Endothelial cell of umbilical vein (primary cell): Measurements from ENCODE around the gene RTCA. TPM values are rescaled to one million over a fixed set of nuclear protein-coding genes. Genes with fewer than 3 reads are reported as not detected.

ENCODE experiments used
- BruUV-seq: library from RNA; stranded (reverse); fragments of 400-500 nt; replicated peaks from 2 replicates; lab custom pipeline; 2021; lab: Mats Ljungman, UMichigan
- CTCF ChIA-PET: fragments of 300-600, 350-600 bp; sonication (Branson Sonifier 250); formaldehyde crosslinking; loops from one replicate; lab custom pipeline; 2021; ENCODE audit warnings: antibody characterized with exemption, inconsistent platforms; lab: Charles Lee
- POLR2A ChIA-PET: fragments of 300-600, 350-600 bp; sonication (Branson Sonifier 250); formaldehyde crosslinking; loops from one replicate; lab custom pipeline; 2021; ENCODE audit warnings: antibody characterized with exemption, inconsistent platforms; lab: Charles Lee
- DNase-seq: peaks from one replicate; pipeline ENCODE4 v3.0.0-alpha.2; 2011; ENCODE audit warnings: low read depth, low spot score
- FAIRE-seq: peaks from 2 replicates; lab custom pipeline; 2011; peaks lifted over from hg19 to GRCh38; lab: Jason Lieb, UNC
- H2AFZ ChIP-seq: 2 replicates; pipeline ENCODE4 v1.6.0; 2012; ENCODE audit warnings: low read depth, low read length, control low read depth, inconsistent platforms
- H3K27ac ChIP-seq: 2 replicates; pipeline ENCODE4 v1.5.1; 2011; ENCODE audit warnings: low read depth, mild to moderate bottlenecking, control low read depth, low read length, moderate library complexity; ENCODE audit not compliant: insufficient read depth
- H3K27me3 ChIP-seq, 2 experiments: 2 replicates each; pipeline versions ENCODE4 v1.6.0 to v1.6.1; 2011; ENCODE audit warnings: low read length in 2 of 2, mixed read lengths in 1 of 2; ENCODE audit not compliant: control insufficient read depth in 2 of 2, insufficient read depth in 2 of 2
- H3K36me3 ChIP-seq, 2 experiments: 2 replicates in 1 of 2; 3 replicates in 1 of 2; pipeline ENCODE4 v1.5.1; 2011; ENCODE audit warnings: low read length in 2 of 2, mild to moderate bottlenecking in 1 of 2, moderate library complexity in 1 of 2; ENCODE audit not compliant: control insufficient read depth in 2 of 2, insufficient read depth in 2 of 2; ENCODE audit errors: extremely low read depth in 1 of 2
- H3K4me1 ChIP-seq: 3 replicates; pipeline ENCODE4 v1.5.1; 2011; ENCODE audit warnings: mild to moderate bottlenecking, low read length; ENCODE audit not compliant: control insufficient read depth, insufficient read depth; ENCODE audit errors: extremely low read depth
- H3K4me2 ChIP-seq: 2 replicates; pipeline ENCODE4 v1.6.1; 2011; ENCODE audit warnings: low read length, control low read depth, mixed read lengths; ENCODE audit not compliant: insufficient read depth
- H3K4me3 ChIP-seq, 3 experiments: fragments of 200-600 bp in 1 of 3; sonication (generic), shearing (Covaris generic) in 1 of 3; replicated peaks in 1 of 3; 2 replicates each; pipeline ENCODE4 v1.5.1; 2011 to 2016; ENCODE audit warnings: control low read depth in 3 of 3, low read length in 3 of 3, mild to moderate bottlenecking in 2 of 3, inconsistent platforms in 1 of 3, low read depth in 1 of 3, moderate library complexity in 1 of 3; ENCODE audit not compliant: insufficient read depth in 1 of 3
- H3K79me2 ChIP-seq: 2 replicates; pipeline ENCODE4 v1.6.0; 2012; ENCODE audit warnings: low read length, inconsistent platforms; ENCODE audit not compliant: control insufficient read depth, insufficient read depth
- H3K9ac ChIP-seq: replicated peaks from 2 replicates; pipeline ENCODE3; 2011; ENCODE audit warnings: low read length, control low read depth; ENCODE audit not compliant: insufficient read depth; ENCODE audit errors: extremely low read depth
- H3K9me1 ChIP-seq: replicated peaks from 3 replicates; pipeline ENCODE4 v1.6.0; 2011; ENCODE audit warnings: mild to moderate bottlenecking, low read length; ENCODE audit not compliant: control insufficient read depth, insufficient read depth; ENCODE audit errors: extremely low read depth
- H3K9me3 ChIP-seq: replicated peaks from 2 replicates; pipeline ENCODE4 v1.5.1; 2012; ENCODE audit warnings: low read length, inconsistent platforms; ENCODE audit not compliant: control insufficient read depth, insufficient read depth
- H4K20me1 ChIP-seq: replicated peaks from 2 replicates; pipeline ENCODE3; 2011; ENCODE audit warnings: mild to moderate bottlenecking, low read length; ENCODE audit not compliant: control insufficient read depth, insufficient read depth; ENCODE audit errors: extremely low read depth
- EZH2 ChIP-seq: IDR thresholded peaks from 2 replicates; pipeline ENCODE4 v1.6.1; 2012; ENCODE audit warnings: borderline replicate concordance, low read depth, mild to moderate bottlenecking, moderate library complexity, low read length, inconsistent platforms; ENCODE audit not compliant: severe bottlenecking
- FOS ChIP-seq: IDR thresholded peaks from 2 replicates; pipeline ENCODE4 v1.6.1; 2011; ENCODE audit warnings: mild to moderate bottlenecking, low read length, moderate library complexity, borderline replicate concordance; ENCODE audit not compliant: insufficient read depth
- GATA2 ChIP-seq: IDR thresholded peaks from 2 replicates; pipeline ENCODE4 v1.7.0; 2011; ENCODE audit warnings: low read depth, mild to moderate bottlenecking, moderate library complexity, mixed read lengths, low read length; ENCODE audit not compliant: insufficient read length, insufficient read depth
- JUN ChIP-seq: IDR thresholded peaks from 2 replicates; pipeline ENCODE4 v1.6.1; 2011; ENCODE audit warnings: borderline replicate concordance, low read depth; ENCODE audit not compliant: insufficient read length, insufficient read depth
- MAX ChIP-seq: IDR thresholded peaks from 2 replicates; pipeline ENCODE4 v1.6.1; 2011; ENCODE audit not compliant: insufficient read depth, insufficient read length
- MYC ChIP-seq: IDR thresholded peaks from one replicate; pipeline ENCODE4 v1.6.1; 2011; ENCODE audit warnings: mild to moderate bottlenecking, low read depth, low read length
- POLR2A ChIP-seq: IDR thresholded peaks from 2 replicates; pipeline ENCODE4 v1.6.1; 2012; ENCODE audit warnings: low read depth, mild to moderate bottlenecking, control low read depth, low read length
- POLR2AphosphoS5 ChIP-seq: IDR thresholded peaks from 2 replicates; pipeline ENCODE4 v1.6.1; 2012; ENCODE audit warnings: low read depth, mild to moderate bottlenecking, control low read depth, low read length, moderate library complexity; ENCODE audit not compliant: insufficient read depth
- dilution Hi-C: fragments of 300-500 bp; cut with MboI; formaldehyde crosslinking; loops from one replicate; pipeline ENCODE4 v1.15.0; 2019; ENCODE audit warnings: low sequenced_read_pairs; ENCODE audit not compliant: extremely low pct_ligation_motif_present
- intact Hi-C: fragments of 100-400 bp; cut with micrococcal nuclease; formaldehyde crosslinking; loops from one replicate; pipeline ENCODE4 v1.10.0; 2022
- polyA plus RNA-seq, 4 experiments: library from polyadenylated mRNA; depleted of rRNA in 3 of 4; stranded (reverse) in 3 of 4; unstranded in 1 of 4; fragments of >200 nt; gene quantifications; 2 replicates each; pipeline versions ENCODE4 v1.2.1 to v1.2.3, GENCODE V29; 2011 to 2012; ENCODE audit warnings: missing spikeins in 1 of 4
- total RNA-seq: library from RNA; stranded (reverse); gene quantifications from 2 replicates; pipeline ENCODE4 v1.2.3, GENCODE V29; 2021
- TF ChIP-seq, protein P1 (sequence below), 2 donors: IDR thresholded peaks; 1 replicate in 1 of 2; 2 replicates in 1 of 2; pipeline ENCODE4 v1.5.1; 2011; ENCODE audit warnings: low read length in 2 of 2, mild to moderate bottlenecking in 2 of 2, moderate library complexity in 2 of 2, control low read depth in 1 of 2, inconsistent platforms in 1 of 2, low read depth in 1 of 2; ENCODE audit not compliant: insufficient read depth in 1 of 2; ENCODE audit errors: extremely low read depth in 1 of 2

RTCA gene
- total and polyA plus RNA-seq, 2 donors (not counting 3 experiments of a cell fraction or from before 2014, with no cell fraction given), result 20.3 to 46.6 TPM

- TF ChIP-seq MYC (no peak), MAX (no peak), POLR2A (no peak), POLR2AphosphoS5 (no peak), GATA2 (no peak), EZH2 (no peak), JUN (no peak), FOS (no peak)
- TF ChIP-seq, protein P1, sequence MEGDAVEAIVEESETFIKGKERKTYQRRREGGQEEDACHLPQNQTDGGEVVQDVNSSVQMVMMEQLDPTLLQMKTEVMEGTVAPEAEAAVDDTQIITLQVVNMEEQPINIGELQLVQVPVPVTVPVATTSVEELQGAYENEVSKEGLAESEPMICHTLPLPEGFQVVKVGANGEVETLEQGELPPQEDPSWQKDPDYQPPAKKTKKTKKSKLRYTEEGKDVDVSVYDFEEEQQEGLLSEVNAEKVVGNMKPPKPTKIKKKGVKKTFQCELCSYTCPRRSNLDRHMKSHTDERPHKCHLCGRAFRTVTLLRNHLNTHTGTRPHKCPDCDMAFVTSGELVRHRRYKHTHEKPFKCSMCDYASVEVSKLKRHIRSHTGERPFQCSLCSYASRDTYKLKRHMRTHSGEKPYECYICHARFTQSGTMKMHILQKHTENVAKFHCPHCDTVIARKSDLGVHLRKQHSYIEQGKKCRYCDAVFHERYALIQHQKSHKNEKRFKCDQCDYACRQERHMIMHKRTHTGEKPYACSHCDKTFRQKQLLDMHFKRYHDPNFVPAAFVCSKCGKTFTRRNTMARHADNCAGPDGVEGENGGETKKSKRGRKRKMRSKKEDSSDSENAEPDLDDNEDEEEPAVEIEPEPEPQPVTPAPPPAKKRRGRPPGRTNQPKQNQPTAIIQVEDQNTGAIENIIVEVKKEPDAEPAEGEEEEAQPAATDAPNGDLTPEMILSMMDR (IDR thresholded peaks at IDR 0.05; ENCODE audit: extremely low read depth in 1 of 2, insufficient read depth in 1 of 2, low read depth in 1 of 2, low read length in 2 of 2), result no peak
- Histone ChIP-seq H3K4me2 (no peak overlapping the region), H3K4me1 (no peaks in the 10 kb centered on the region), H3K9me3 (no peaks in the 10 kb centered on the region), H3K79me2 (no peaks in the 10 kb centered on the region), H3K9me1 (no peaks in the 10 kb centered on the region), H4K20me1 (no peaks in the 10 kb centered on the region), H3K27me3 (no peaks in the 10 kb centered on the region), H3K27ac (no peak overlapping the region), H3K9ac (no peak overlapping the region), H2AFZ (no peak overlapping the region), H3K36me3 (no peaks in the 10 kb centered on the region), H3K4me3 (no peak overlapping the region)
- dilution Hi-C loops, result no loop called here
- ChIA-PET POLR2A (no interaction called here), CTCF (no interaction called here)
- BruUV-seq, result no TSS peak
- DNase-seq (no peak), FAIRE-seq (no peak)
- intact Hi-C loops, result no loop called here
These were observed 54.5 kb downstream of the RTCA start for GRCh38 chr1:100320311-100321099.
